HG03103 (cell line): Measurements from ENCODE around the gene CYB5R3.
A peak's percentile ranks its signal among the peaks of the same experiment; 100 is the strongest.

Experiments used
- ATAC-seq: cut with Tn5 transposase; IDR thresholded peaks from one replicate; pipeline ENCODE4 v1.9.1; 2021; ENCODE audit warnings: low read depth; ENCODE audit not compliant: unreplicated experiment

CYB5R3 gene

DNA sequence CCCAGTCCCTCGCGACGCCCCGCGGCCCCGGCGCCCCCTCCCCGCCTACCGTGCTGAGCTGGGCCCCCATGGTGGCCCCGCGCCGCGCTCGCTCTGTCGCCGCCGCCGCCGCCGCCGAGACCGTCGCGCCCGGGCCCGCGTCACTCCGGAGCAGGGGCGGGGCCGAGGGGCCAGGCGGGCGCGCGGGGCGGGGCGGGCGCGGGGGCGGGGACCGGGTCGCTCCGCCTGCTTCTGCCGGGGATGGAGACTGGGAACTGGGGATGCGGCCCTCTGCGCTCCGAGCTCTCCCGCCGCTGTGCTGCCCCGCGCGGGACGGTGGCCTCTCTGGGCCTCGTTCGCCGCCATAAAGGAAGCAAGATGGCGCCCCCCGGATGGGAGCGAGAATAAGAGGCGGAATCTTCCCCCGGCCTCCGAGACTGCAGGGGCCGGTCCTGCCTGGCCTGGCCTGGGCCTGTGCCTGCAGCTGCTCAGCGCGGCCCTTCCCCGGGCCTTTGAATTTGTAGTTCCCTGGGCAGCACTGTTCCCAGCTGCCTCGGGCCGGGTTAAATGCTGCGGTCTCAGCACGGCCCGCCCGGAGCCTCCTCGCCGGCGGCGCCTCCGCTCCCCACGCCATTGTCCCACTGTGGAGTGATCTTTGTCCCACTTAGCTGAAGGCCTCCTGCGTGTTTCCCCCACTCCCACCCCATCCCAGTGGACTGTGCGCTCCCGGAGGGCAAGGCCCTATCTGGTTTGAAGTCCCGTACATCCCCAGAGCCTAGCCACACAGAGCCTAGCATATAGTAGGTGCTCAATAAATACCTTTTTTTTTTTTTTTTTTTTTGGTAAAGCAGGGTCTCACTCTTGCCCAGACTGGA is at the start of gene CYB5R3:
TSS of gene CYB5R3 (minus strand) at position 147 of the 854 bp plus-strand sequence. CDS start at position 70, 77 bp downstream.
- peak; percentile 73 for ATAC-seq

DNA sequence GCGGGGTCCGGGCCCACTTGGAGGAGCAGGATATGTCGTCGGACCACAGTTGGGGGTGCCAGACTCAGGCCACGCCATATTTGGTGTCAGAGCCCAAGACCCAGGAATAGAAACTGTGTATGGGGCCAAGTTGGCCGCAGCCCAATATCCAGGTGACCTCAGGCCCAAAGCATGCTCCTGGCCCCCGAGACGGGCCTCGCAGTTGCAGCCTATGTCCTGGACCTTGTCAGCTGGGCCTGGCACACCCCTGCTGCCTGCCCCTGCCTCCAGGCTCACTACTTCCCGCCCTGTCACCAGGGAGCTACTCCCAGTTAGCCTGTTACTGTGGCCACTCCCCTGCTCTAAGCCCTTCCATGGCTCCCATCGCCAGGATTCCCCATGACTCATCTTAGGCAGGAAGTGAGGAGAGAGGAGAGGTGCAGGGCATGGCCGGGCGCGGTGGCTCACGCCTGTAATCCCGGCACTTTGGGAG is 48.4 kb upstream of the CYB5R3 start:
- no peak for ATAC-seq

DNA sequence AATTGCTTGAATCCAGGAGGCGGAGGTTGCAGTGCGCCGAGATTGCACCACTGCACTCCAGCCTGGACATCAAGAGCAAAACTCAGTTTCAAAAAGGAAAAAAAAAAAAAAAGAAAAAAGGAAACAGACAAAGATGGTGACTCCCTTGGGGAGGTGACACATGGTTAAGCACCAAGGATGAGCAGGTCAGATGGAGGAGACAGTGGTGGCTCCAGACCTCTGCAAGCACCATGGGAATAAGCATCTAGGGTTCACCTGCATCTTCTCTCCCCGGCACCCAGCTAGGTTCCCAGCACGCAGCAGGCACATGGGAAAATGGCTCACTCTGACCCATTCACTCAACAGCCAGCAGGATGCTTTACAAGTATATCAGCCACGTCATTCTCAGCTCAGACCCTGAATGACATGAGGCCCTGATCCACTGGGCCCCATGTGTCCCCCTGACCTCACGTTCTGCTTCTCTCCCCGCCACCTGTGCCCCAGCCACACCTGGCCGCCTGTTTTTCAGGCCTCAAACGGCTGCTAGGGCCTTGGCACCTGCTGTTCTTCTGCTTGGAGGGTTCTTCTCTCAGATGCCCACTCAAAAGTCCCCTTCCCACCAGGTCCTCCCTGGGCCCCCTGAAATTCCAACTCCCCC is 47.3 kb upstream of the CYB5R3 start:
- no peak for ATAC-seq

- ATAC-seq: no peak
Observed at GRCh38 chr22:42695294-42695693, 46.1 kb upstream of the CYB5R3 start.

GRCh38 chr22:42693763-42694683 is 44.8 kb upstream of the CYB5R3 start:
- ATAC-seq: no peak

DNA sequence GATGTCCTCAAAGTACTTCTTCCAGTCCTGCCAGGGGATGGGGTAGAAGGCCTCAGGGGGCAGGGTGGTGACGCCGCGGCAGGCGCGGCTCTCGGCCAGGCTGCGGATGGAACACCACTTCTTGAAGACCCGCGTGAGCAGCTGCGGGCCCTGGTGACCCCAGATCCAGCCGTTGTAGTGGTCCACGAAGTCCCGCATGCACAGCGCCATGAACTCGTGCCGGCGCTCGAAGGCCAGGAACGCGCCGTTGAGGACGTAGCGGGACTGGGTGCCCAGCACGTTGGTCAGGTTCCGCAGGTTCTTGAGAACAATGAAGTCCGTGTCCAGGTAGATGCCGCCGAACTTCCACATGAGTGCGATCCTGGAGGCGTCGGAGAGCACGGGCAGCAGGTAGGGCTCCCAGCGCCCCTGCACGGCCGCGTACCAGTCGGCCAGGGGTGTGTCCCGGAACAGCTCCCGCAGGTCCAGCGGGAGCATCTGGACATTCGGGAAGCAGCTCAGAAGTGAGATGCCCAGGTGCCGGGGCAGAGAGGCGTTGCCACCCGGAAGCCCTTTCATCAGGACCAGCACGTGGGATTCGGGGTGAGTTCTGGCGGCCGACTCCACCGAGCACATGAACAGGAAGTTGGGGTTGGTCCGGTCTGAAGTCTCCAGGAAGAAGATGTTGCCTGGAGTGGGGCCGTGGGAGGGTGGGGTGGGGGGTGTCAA is 44.0 kb upstream of the CYB5R3 start:
- no peak for ATAC-seq

DNA sequence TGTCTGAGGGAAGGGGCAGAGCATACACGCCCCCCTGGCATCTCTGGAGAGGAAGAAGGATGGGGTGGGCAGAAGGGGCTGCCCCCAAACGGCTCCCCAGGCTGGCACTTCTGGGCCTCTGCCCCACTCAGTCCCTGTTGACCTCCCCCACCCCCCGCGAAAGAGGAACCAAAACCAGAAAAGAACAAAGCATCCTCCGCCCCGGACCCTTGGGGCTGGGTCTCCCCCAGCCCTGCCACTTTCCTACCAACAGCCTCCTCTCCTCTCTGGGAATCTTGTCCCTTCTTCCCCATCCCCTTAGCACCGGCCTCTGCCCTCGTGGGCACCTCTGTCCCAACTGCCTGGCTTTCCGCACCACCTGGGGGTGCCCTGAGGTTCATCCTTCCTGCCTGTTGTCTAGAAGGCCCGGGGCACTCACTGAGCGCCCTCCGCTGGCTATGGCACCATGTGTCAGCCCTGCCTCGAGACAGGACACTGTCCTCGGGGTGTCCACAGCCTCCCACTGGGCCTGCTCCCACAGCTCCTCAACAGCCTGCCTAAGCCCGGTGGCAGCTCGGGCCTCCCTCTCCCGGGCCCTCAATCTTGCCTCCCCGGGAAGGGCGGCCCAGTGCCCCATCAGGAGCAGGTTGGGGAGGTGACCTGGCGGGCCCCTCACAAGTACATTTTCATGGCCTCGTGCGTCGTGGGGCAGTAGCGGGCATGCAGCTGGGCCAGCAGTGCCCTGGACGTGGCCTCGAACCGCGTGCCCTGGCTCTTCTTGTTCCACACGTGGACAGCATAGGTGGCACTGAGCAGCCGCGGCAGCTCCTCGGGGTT is 43.3 kb upstream of the CYB5R3 start:
- ATAC-seq: no peak

DNA sequence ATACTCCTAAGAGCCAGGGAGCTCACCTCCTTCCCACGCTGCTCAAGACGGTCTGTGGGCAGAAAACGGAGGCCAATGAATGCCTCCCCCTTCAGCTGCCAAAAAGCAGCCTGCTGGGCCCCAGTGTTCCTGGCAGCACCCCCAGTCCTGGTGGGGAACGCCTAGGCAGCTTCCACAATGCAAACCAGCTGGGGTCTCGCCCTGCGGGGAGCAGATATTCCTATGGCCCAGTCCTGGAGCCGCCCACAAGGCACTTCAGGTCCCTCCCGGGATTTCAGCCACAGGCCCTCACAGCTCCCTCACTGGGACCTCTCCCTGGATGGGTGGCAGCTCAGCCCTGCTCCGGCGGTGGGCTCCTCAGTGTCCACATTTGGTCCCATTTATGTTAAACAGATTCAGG is 42.2 kb upstream of the CYB5R3 start:
- ATAC-seq: no peak

- no peak for ATAC-seq
Observed at GRCh38 chr22:42688241-42689211, 39.3 kb upstream of the CYB5R3 start.

DNA sequence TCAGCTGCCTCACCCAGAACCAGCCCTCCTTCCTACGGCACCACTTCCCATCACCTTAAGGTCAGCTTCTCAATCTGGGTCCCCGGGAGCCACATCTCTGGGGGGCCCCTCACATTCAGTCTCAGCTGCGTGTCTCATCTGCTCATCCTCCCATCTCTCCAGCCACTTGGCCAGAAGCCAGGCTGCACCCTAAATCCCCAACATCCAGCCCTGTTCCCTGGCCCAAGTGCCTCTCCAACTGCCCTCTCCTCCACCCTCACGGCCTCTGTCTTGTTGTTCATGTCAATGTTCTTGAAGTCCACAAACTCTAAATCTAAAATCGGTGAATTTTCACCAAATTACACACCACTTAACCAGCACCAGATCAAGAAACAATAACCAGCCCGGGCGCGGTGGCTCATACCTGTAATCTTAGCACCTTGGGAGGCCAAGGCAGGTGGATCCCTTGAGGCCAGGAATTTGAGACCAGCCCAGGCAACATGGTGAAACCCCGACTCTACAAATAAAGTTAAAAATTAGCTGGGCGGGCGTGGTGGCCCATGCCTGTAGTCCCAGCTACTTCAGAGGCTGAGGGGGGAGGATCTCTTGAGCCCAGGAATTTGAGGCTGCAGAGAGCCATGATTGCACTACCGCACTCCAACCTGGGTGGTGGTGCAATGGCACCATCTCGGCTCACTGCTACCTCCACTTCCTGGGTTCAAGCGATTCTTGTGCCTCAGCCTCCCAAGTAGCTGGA is 37.7 kb upstream of the CYB5R3 start:
- ATAC-seq: no peak

- ATAC-seq: no peak
Observed at GRCh38 chr22:42685941-42686653, 36.9 kb upstream of the CYB5R3 start.

DNA sequence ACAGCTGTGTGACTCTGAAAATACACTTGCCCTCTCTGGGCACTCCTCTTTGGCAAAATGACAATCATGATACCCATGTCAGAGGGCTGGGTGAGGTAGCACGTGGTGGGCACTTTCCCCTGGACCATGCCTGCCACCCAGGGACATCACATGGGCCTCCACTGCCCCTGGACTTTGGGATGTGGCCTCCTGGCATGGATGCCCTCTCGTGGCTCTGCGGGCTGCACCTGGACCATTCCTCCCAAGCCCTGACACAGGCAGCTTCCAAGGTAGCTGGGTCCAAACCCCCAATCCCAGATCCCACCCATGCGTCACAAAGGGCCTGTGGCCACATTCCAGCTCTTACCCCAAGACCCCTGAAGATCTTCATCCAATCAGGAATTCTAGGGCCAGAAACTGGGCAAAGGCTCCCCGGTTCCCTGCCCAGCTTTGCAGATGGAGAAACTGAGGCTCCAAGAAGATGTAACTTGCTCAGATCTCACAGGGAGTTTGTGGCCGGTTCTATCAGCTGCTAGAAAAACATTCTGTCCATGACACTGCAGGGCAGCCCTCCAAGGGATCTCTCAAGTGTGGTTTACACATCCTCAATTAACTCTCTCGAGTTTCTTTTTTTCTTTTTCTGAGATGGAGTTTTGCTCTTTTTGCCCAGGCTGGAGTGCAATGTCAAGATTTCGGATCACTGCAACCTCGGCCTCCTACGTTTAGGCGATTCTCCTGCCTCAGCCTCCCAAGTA is 35.4 kb upstream of the CYB5R3 start:
- no peak for ATAC-seq

GRCh38 chr22:42683578-42684283 is 34.5 kb upstream of the CYB5R3 start:
- ATAC-seq: no peak

- ATAC-seq: no peak
Observed at GRCh38 chr22:42682113-42682851, 33.1 kb upstream of the CYB5R3 start.

GRCh38 chr22:42680648-42681047 is 31.5 kb upstream of the CYB5R3 start:
- no peak for ATAC-seq
